GM12801 (cell line): ENCODE data around the gene HIPK2.

Experiments used
- CTCF ChIP-seq: IDR thresholded peaks from one replicate; pipeline ENCODE4 v1.5.1; 2011; ENCODE audit warnings: control low read depth; ENCODE audit not compliant: insufficient read length; ENCODE audit errors: extremely low read depth

HIPK2 gene

GRCh38 chr7:139817249-139817648 lies 39.5 kb upstream of the HIPK2 start:
- TF ChIP-seq CTCF: no peak

- no peak for TF ChIP-seq CTCF
These were observed 35.9 kb upstream of the HIPK2 start for GRCh38 chr7:139813689-139814088.

DNA sequence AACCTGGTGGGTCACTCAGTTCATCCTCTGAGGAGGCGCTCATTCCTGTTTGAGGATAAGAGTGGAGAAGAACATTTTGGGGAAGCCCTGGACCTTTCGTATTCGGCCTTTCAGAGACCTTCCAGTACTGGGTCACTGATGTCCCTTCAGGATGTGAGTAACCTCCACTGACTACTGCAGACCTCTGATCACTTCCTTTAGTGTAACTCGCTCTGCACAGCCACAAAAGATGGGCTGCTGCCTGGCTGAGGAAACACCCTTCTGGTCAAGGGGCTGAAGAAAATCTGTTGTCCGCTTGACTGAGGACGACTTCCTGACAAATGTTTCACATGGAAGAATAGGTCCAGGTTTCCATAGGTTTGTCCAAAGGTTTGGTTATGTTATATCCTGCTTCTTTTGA lies 35.4 kb upstream of the HIPK2 start:
- no peak for TF ChIP-seq CTCF

DNA sequence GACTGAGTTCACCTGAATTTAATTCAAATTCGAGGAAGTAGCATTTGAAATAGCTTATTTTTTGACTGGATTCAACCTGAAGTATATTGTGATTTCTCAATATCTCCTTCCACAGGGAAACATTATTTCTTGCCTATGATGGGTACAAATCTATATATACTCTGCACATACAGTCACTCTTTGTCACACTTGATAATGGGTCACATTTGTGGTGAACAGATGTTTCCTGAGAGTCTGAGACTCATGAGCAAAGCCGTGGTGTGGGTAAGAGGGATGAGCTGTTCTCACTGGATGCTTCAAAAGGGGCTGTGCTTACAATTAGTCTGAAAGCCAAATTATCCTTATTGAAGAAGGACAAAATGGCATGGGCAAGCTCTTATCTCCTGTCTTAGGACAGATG lies 33.3 kb upstream of the HIPK2 start:
- no peak for TF ChIP-seq CTCF

GRCh38 chr7:139808846-139809442 lies 31.1 kb upstream of the HIPK2 start:
- TF ChIP-seq CTCF: no peak

DNA sequence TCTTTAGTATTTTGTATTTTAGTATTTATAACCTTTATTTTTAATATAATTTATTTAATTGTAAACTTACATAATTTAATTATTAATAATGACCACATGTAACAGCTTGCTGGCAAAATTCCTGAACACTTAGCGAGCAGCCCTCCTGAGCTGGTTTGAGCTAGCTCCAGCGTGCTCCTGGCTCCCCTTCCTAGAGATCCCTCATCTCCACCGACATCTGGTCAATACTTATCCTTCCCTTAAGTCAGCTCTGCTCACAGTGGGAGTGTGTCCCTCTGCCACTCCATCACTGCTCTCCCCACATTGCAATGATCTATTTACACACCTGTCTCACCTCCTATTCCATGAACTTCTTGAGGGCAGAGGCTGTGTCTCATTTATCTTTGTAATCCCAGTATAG lies 30.6 kb upstream of the HIPK2 start:
- TF ChIP-seq CTCF: no peak

GRCh38 chr7:139807009-139807408 lies 29.2 kb upstream of the HIPK2 start:
- TF ChIP-seq CTCF: no peak
